Type B pancreatic cell (in vitro differentiated cells): ENCODE results near the gene ZFAND2B. TPM values are rescaled to one million over a fixed set of nuclear protein-coding genes. Genes with fewer than 3 reads are reported as not detected.
A peak's percentile ranks its signal among the peaks of the same experiment; 100 is the strongest.

Experiments used
- DNase-seq: peaks from one replicate; pipeline ENCODE4 v3.0.0; 2021; ENCODE audit warnings: mixed read lengths; ENCODE audit not compliant: unreplicated experiment; ENCODE audit errors: extremely low spot score
- H3K27ac Mint-ChIP-seq: 2 replicates; pipeline ENCODE4 v1.8.0; 2021; ENCODE audit warnings: mild to moderate bottlenecking, mixed read lengths
- H3K27me3 Mint-ChIP-seq: 2 replicates; pipeline ENCODE4 v1.8.0; 2021; ENCODE audit warnings: mixed read lengths
- H3K36me3 Mint-ChIP-seq: 2 replicates; pipeline ENCODE4 v1.8.0; 2021; ENCODE audit warnings: mixed read lengths
- H3K4me1 Mint-ChIP-seq: one replicate; pipeline ENCODE4 v1.8.0; 2021; ENCODE audit warnings: mixed read lengths; ENCODE audit not compliant: unreplicated experiment
- H3K4me3 Mint-ChIP-seq: 2 replicates; pipeline ENCODE4 v1.8.0; 2021; ENCODE audit warnings: mild to moderate bottlenecking, mixed read lengths
- H3K9me3 Mint-ChIP-seq: 2 replicates; pipeline ENCODE4 v1.8.0; 2021; ENCODE audit warnings: mixed read lengths
- total RNA-seq: library from RNA; stranded (reverse); gene quantifications from 2 replicates; pipeline ENCODE4 v1.2.1, GENCODE V29; 2021; ENCODE audit warnings: low replicate concordance
- TF ChIP-seq, protein P1 (sequence below): fragments of 200-600 bp; sonication (generic); conservative IDR thresholded peaks from 2 replicates; pipeline ENCODE4 v1.5.0; 2021; ENCODE audit warnings: antibody characterized with exemption, mild to moderate bottlenecking

The ZFAND2B gene
- total RNA-seq, 1 donor from 2014 or later = 25.9 TPM

DNA sequence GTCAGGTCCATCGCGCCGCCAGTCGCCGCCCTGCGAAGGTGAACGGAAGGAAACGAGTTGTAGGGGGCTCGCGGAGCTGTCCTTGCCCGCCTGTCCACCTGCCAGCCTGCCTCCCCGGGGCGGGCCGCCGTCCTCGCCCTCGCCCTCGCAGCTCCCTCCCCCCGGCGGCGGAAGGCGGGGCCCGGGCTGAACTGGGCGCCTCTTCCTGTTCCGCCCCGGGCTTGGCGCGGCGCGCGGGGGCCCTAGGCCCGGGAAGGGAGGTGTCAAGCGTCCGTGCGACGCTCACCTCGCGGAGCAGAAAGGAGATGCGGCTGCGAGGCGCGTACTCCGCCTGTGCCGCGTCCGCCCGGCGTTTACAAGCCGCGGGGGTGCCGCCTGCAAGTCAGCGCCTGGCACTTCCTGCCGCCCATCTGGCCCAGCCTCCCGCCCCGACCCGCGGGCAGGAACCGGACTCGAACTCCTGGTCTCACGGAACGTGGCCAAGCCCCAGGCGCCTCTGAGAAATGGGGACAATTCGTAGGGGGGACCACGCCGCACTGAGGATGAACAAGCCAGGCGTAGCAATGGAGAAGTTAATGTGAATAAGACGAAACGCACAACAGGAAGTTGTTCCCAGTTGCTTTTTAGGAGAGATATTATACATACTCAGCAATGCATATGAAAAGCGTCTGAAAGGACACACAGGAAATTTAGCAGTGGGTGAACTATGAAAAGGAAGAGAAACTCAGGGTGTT lies 29.6 kb upstream of the ZFAND2B start, which contains the start of gene CNPPD1:
CNPPD1 (minus strand) TSS at position 108 of the 734 bp plus-strand sequence; CDS start at position 11, 97 bp downstream.
- DNase-seq = peak; percentile 87
- peaks cover 11% of the 10 kb centered on the region for H3K36me3 Mint-ChIP-seq
- H3K27ac Mint-ChIP-seq = peak within 1 kb of the TSS; percentile 99
- TF ChIP-seq, protein P1, sequence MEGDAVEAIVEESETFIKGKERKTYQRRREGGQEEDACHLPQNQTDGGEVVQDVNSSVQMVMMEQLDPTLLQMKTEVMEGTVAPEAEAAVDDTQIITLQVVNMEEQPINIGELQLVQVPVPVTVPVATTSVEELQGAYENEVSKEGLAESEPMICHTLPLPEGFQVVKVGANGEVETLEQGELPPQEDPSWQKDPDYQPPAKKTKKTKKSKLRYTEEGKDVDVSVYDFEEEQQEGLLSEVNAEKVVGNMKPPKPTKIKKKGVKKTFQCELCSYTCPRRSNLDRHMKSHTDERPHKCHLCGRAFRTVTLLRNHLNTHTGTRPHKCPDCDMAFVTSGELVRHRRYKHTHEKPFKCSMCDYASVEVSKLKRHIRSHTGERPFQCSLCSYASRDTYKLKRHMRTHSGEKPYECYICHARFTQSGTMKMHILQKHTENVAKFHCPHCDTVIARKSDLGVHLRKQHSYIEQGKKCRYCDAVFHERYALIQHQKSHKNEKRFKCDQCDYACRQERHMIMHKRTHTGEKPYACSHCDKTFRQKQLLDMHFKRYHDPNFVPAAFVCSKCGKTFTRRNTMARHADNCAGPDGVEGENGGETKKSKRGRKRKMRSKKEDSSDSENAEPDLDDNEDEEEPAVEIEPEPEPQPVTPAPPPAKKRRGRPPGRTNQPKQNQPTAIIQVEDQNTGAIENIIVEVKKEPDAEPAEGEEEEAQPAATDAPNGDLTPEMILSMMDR = no peak
- no peaks in the 10 kb centered on the region for H3K9me3 Mint-ChIP-seq
- peak within 1 kb of the TSS; percentile 96 for H3K4me3 Mint-ChIP-seq
- no peaks in the 10 kb centered on the region for H3K27me3 Mint-ChIP-seq
- peaks cover 13% of the 10 kb centered on the region for H3K4me1 Mint-ChIP-seq

- no peaks in the 10 kb centered on the region for H3K27me3 Mint-ChIP-seq
- H3K9me3 Mint-ChIP-seq = no peaks in the 10 kb centered on the region
- peak within 1 kb of the TSS; percentile 96 for H3K4me3 Mint-ChIP-seq
- TF ChIP-seq, protein P1 = peak; percentile 53
- H3K4me1 Mint-ChIP-seq = peaks cover 13% of the 10 kb centered on the region
- peak; percentile 87 for DNase-seq
- peaks cover 11% of the 10 kb centered on the region for H3K36me3 Mint-ChIP-seq
- peak within 1 kb of the TSS; percentile 99 for H3K27ac Mint-ChIP-seq
Measured at GRCh38 chr2:219177552-219178376, 28.8 kb upstream of the ZFAND2B start, which contains the start of gene RETREG2. Gene RETREG2, plus strand, starts transcription at chr2:219178275. Its CDS starts 78 bp downstream, at chr2:219178353.

DNA sequence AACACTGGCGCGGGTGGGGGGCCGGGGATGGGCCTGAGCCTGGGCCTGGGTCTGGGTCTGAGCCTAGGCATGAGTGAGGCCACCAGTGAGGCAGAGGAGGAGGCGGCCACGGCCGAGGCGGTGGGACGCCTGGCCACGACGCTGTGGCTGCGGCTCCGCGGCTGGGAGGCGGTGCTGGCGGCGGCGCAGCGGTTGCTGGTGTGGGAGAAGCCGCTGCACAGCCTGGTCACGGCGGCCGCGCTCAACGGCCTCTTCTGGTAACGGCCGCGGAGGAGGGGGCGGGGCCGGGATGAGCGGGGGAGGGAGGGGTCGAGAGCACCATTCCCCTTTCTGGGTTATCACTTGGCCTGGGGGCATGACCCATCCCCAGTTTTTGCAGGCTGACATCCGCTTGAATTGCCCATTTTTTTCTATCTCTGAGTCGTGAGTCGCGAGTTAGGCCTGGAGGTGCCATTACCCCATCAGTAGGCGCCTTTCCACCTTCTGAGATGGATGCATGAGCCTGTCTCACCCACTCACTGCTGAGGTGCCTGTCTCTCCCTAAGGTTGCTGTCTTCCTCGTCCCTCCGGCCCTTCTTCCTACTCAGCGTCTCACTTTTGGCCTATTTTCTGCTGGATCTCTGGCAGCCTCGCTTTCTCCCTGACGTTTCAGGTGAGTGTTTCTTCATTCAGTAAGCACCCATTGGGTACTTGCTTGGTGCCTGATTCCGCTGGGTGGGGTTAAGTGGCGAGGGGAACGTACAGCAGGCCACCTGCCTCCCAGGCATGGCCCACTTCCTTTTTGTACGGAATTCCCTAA lies 28.0 kb upstream of the ZFAND2B start:
- TF ChIP-seq, protein P1 = no peak
- Mint-ChIP-seq H3K4me3 (peak overlapping the region; percentile 95), H3K36me3 (peaks cover 11% of the 10 kb centered on the region), H3K4me1 (peaks cover 13% of the 10 kb centered on the region), H3K9me3 (no peaks in the 10 kb centered on the region), H3K27ac (peak overlapping the region; percentile 88), H3K27me3 (no peaks in the 10 kb centered on the region)
- peak; percentile 74 for DNase-seq

DNA sequence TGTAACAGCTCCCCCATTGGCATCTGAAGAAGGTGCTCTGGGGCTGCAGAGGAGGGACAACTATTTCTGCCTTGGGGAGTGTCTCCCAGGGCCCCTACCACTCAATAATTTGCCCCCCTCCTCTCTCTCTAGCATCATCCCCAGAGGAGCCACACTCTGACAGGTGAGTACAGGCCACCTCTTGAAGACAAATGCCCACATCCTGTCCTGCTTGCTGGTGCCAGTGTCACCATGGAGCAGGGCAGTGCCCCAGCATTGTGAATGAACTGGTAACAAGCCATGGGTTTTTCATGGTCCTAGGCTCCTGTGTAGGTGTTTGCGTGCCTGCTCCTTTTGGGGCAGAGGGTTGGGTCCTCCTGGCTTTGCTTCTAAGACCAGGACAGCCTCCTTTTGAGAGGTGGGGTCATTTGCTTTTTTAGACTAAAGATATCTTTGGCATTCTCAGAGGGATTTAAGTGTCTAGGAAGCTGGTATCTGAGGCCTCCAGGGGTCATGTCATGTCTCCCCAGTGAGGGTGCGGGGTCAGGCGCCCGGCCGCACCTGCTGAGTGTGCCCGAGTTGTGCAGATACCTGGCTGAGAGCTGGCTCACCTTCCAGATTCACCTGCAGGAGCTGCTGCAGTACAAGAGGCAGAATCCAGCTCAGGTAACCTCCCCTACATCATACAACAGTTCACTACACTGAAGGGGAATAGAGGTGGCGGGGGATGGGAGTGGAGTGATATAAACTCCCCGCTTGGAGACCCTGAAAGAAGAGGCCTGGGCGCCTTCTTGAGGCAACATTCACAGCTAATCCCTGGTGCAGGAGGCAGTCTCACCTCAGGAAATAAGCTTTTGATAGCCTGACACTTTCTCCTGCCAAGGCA lies 26.7 kb upstream of the ZFAND2B start:
- Mint-ChIP-seq H3K4me1 (peaks cover 13% of the 10 kb centered on the region), H3K9me3 (no peaks in the 10 kb centered on the region), H3K36me3 (peaks cover 7% of the 10 kb centered on the region), H3K27ac (no peak overlapping the region), H3K27me3 (no peaks in the 10 kb centered on the region), H3K4me3 (peak overlapping the region; percentile 95)
- TF ChIP-seq, protein P1 = no peak
- no peak for DNase-seq
